IMR-90 (cell line): ENCODE measurements around the gene MTMR8.

ENCODE experiments used
- BHLHE40 ChIP-seq: fragments of 150-350 bp; IDR thresholded peaks from 2 replicates; pipeline ENCODE4 v1.6.1; 2016; ENCODE audit warnings: mild to moderate bottlenecking, low read depth, low read length
- CEBPB ChIP-seq: IDR thresholded peaks from 2 replicates; pipeline ENCODE4 v1.6.1; 2012; ENCODE audit warnings: low read depth, low read length, improper control_type of control experiment
- CHD1 ChIP-seq: IDR thresholded peaks from 2 replicates; pipeline ENCODE4 v1.6.1; 2012; ENCODE audit warnings: low read depth, low read length, improper control_type of control experiment
- FOS ChIP-seq: fragments of 150-350 bp; IDR thresholded peaks from 2 replicates; pipeline ENCODE4 v1.6.1; 2016; ENCODE audit warnings: low read depth, low read length
- MAFK ChIP-seq: IDR thresholded peaks from 2 replicates; pipeline ENCODE4 v1.6.1; 2012; ENCODE audit warnings: low read depth, low read length, improper control_type of control experiment
- MAZ ChIP-seq: IDR thresholded peaks from 2 replicates; pipeline ENCODE4 v1.6.1; 2012; ENCODE audit warnings: low read depth, mild to moderate bottlenecking, low read length, improper control_type of control experiment, moderate library complexity, borderline replicate concordance
- MXI1 ChIP-seq: IDR thresholded peaks from 2 replicates; pipeline ENCODE4 v1.6.1; 2012; ENCODE audit warnings: low read depth, mild to moderate bottlenecking, low read length, moderate library complexity, borderline replicate concordance
- POLR2A ChIP-seq: IDR thresholded peaks from 2 replicates; pipeline ENCODE4 v1.6.1; 2012; ENCODE audit warnings: mild to moderate bottlenecking, low read depth, low read length
- RAD21 ChIP-seq: IDR thresholded peaks from 2 replicates; pipeline ENCODE4 v1.6.1; 2012; ENCODE audit warnings: low read length, improper control_type of control experiment
- RCOR1 ChIP-seq: IDR thresholded peaks from 2 replicates; pipeline ENCODE4 v1.6.1; 2012; ENCODE audit warnings: mild to moderate bottlenecking, low read length, improper control_type of control experiment; ENCODE audit not compliant: insufficient replicate concordance
- RFX5 ChIP-seq: IDR thresholded peaks from 2 replicates; pipeline ENCODE4 v1.8.0; 2012; ENCODE audit warnings: low read depth, mild to moderate bottlenecking, low read length, moderate library complexity
- TF ChIP-seq, protein P1 (sequence below): conservative IDR thresholded peaks from 2 replicates; pipeline ENCODE4 v1.5.1; 2012; ENCODE audit warnings: mild to moderate bottlenecking, low read depth, low read length, improper control_type of control experiment
- TF ChIP-seq, protein P2 (sequence below): fragments of 150-350 bp; IDR thresholded peaks from 2 replicates; pipeline ENCODE4 v1.6.1; 2017; ENCODE audit warnings: mild to moderate bottlenecking, antibody characterized with exemption, low read length, low read depth
- TF ChIP-seq, protein P3 (sequence below): fragments of 150-350 bp; IDR thresholded peaks from 2 replicates; pipeline ENCODE4 v1.6.1; 2016; ENCODE audit warnings: low read depth, mild to moderate bottlenecking, low read length, moderate library complexity, borderline replicate concordance

DNA sequence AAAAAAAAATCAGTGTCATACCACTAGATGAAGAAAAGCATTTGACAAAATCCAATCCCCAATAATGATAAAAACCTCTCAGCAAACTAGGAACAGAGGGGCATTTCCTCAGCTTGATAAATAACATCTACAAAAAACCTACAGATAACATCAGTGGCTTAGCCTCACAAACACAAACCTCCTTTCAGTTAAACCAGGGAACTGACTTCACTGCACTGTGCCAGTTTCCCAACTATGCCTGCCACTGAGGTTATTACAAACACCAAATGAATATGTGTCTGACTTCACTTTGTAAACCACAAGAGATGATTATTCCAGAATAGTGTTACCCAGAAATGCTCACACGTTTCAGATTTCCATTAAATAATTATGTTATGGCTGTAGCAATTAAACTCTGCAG lies 15.3 kb downstream of the MTMR8 start:
- TF ChIP-seq, protein P1, sequence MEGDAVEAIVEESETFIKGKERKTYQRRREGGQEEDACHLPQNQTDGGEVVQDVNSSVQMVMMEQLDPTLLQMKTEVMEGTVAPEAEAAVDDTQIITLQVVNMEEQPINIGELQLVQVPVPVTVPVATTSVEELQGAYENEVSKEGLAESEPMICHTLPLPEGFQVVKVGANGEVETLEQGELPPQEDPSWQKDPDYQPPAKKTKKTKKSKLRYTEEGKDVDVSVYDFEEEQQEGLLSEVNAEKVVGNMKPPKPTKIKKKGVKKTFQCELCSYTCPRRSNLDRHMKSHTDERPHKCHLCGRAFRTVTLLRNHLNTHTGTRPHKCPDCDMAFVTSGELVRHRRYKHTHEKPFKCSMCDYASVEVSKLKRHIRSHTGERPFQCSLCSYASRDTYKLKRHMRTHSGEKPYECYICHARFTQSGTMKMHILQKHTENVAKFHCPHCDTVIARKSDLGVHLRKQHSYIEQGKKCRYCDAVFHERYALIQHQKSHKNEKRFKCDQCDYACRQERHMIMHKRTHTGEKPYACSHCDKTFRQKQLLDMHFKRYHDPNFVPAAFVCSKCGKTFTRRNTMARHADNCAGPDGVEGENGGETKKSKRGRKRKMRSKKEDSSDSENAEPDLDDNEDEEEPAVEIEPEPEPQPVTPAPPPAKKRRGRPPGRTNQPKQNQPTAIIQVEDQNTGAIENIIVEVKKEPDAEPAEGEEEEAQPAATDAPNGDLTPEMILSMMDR = no peak
- no peak for TF ChIP-seq CEBPB
- no peak for TF ChIP-seq POLR2A
- no peak for TF ChIP-seq FOS
- no peak for TF ChIP-seq RAD21
- TF ChIP-seq BHLHE40 = no peak
- TF ChIP-seq MAFK = no peak
- TF ChIP-seq, protein P2, sequence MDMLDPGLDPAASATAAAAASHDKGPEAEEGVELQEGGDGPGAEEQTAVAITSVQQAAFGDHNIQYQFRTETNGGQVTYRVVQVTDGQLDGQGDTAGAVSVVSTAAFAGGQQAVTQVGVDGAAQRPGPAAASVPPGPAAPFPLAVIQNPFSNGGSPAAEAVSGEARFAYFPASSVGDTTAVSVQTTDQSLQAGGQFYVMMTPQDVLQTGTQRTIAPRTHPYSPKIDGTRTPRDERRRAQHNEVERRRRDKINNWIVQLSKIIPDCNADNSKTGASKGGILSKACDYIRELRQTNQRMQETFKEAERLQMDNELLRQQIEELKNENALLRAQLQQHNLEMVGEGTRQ = no peak
- no peak for TF ChIP-seq RCOR1
- no peak for TF ChIP-seq MXI1
- TF ChIP-seq MAZ = no peak
- TF ChIP-seq, protein P3, sequence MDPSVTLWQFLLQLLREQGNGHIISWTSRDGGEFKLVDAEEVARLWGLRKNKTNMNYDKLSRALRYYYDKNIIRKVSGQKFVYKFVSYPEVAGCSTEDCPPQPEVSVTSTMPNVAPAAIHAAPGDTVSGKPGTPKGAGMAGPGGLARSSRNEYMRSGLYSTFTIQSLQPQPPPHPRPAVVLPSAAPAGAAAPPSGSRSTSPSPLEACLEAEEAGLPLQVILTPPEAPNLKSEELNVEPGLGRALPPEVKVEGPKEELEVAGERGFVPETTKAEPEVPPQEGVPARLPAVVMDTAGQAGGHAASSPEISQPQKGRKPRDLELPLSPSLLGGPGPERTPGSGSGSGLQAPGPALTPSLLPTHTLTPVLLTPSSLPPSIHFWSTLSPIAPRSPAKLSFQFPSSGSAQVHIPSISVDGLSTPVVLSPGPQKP = no peak
- no peak for TF ChIP-seq CHD1
- TF ChIP-seq RFX5 = no peak
